ENCODE results near the gene FGR.

DNA sequence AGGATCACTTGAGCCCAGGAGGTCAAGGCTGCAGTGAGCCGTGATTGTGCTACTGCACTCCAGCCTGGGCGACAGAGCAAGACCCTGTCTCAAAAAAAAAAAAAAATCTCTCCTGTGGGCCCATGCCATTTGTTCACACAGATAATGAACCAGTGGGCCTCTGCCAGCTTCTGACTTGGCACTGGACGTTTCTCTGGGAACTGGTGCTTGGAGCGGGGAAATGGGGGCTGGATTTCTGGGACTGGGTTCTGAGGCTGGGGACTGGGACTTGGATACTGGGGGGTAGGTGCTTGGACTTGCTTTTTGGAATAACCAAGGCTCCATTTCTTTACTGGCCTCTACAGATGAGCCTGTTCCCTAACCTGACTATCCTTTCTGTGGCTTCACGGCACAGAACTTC is 27.3 kb upstream of the FGR start:
- TF ChIP-seq, protein P1, sequence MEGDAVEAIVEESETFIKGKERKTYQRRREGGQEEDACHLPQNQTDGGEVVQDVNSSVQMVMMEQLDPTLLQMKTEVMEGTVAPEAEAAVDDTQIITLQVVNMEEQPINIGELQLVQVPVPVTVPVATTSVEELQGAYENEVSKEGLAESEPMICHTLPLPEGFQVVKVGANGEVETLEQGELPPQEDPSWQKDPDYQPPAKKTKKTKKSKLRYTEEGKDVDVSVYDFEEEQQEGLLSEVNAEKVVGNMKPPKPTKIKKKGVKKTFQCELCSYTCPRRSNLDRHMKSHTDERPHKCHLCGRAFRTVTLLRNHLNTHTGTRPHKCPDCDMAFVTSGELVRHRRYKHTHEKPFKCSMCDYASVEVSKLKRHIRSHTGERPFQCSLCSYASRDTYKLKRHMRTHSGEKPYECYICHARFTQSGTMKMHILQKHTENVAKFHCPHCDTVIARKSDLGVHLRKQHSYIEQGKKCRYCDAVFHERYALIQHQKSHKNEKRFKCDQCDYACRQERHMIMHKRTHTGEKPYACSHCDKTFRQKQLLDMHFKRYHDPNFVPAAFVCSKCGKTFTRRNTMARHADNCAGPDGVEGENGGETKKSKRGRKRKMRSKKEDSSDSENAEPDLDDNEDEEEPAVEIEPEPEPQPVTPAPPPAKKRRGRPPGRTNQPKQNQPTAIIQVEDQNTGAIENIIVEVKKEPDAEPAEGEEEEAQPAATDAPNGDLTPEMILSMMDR (conservative IDR thresholded peaks at IDR 0.05) = no peak
- no peak for TF ChIP-seq ZFX (IDR thresholded peaks at IDR 0.05)
